HG02885 (cell line): ENCODE data around the gene PAK6.

Source experiments
- ATAC-seq: cut with Tn5 transposase; IDR thresholded peaks from one replicate; pipeline ENCODE4 v1.9.1; 2021; ENCODE audit warnings: mild to moderate bottlenecking; ENCODE audit not compliant: unreplicated experiment, poor library complexity

The PAK6 gene

DNA sequence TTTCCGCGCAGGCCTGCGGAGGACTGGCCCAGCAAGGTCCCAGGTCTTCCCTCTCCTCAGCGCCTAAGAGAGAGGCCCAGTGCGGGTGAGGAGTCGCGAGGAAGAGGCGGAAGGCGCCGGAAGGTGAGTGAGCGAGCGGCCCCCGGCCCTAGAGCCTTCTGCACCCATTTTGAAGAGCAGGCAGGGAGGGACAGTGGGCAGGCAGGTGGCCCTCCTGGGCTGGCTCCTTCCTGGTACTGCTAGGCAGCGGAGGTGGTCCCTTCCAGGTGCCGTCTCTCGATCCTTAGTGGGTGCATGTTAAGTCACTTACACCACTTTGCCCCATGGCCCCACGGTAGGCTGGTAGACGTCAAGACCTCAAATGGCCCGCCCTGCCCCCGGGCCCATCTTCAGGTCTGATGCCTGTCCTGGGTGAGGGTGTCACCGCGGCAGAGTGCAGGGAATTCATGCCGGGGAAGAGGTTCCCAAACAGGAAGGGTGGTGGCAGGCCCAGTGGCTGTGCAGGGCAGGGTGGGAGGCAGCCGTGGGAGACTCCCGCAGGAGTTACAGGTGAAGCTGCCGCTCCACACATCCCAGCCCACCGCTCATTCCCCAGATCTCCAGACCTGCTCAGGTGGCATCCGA is 14.4 kb downstream of the PAK6 start:
- ATAC-seq = peak; percentile 36

DNA sequence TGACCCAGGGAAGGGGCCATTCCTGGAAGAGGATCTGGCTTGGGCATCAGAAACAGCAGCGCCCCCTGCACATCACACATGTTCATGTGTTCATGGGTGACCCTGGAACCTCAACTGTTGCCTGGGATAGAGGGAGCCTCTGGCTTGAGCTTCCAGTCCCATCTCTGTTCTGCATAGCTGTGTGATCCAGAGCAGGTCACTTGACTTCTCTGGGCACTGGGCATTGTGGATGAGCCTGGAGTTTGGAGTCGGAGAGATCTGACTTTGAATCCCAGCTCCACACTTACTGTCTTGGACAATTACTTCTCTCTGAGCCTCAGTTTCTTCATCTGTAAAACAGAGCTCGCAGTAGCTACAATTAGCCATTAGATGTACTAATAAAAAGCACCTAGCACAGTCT is 15.6 kb downstream of the PAK6 start:
- ATAC-seq = no peak

DNA sequence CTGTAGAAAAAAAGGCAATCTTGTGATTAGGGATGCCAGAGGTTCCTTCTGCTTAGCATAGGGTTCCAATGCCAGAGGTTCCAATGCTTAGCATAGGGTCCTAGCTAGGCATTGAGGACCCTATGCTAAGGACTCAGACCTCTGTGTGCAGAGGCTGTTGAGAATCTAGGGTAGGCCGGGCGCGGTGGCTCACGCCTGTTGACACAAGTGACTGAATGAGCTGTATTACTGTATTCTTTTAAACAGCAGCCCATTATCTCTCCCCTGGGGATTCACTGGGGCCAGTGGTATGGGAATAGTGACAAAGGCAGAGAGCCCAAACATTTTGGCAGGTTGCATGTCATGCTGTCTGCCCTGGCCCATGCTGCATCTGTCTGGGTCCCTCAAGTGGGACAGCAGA is 16.2 kb downstream of the PAK6 start:
- no peak for ATAC-seq

- ATAC-seq = no peak
These were observed 17.9 kb downstream of the PAK6 start for GRCh38 chr15:40256638-40257235.

DNA sequence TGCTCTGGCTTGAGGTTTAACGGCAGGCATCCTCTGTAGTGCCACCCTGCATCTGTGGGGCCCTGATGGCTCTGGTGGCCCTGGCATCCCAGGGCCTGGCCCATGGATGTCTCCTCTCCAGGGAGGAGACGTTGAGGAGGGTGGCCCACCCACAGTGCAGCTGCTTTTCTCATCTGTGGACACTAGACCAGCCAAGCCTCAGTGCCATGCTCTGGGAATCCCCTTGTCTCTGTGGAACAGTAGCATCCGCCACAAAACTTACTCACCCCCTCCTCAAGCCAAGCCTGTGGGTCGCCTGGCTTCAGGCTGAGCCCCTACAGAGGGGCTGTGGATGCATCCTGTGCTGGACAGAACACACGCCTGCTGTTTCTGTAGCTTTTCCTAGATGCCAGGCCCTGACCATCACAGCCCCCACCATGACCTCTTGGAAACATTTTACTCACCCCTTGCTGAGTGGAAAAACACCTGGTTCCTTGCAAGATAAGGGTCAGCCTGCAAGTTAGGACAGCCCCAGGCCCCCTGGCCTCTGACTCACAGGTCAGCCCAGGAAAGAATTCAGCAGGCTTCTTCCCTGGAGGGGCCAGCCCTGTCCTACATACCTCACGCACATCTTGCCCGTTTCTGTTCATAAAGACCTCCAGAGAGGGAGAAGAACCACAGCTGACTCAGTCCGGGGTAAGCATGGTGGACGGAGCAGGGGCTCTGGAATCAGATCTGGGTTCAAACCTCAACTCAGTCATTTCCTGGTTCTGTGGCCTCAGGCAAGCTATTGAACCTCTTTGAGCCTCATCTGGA is 19.0 kb downstream of the PAK6 start:
- no peak for ATAC-seq

GRCh38 chr15:40258544-40258943 is 19.7 kb downstream of the PAK6 start:
- no peak for ATAC-seq

DNA sequence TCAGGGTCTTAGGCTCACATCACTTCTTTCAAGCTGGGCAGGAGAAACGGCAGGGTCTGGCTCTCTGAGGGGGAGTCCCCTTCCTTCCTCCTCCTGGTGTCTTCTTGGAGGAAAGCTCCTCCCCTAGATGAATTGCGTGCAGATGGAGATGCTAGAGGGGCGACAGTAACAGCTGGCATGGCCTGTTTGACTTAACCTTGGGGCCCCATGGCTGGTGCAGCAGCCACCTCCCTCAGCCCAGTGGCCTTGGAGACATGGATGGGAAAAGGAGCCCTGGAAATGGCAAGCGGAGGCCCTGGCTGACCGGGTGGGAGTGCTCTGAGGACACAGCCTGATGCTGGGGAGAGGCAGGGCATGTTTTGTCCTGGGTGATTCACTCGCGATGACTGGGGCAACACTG is 20.2 kb downstream of the PAK6 start:
- ATAC-seq = no peak

DNA sequence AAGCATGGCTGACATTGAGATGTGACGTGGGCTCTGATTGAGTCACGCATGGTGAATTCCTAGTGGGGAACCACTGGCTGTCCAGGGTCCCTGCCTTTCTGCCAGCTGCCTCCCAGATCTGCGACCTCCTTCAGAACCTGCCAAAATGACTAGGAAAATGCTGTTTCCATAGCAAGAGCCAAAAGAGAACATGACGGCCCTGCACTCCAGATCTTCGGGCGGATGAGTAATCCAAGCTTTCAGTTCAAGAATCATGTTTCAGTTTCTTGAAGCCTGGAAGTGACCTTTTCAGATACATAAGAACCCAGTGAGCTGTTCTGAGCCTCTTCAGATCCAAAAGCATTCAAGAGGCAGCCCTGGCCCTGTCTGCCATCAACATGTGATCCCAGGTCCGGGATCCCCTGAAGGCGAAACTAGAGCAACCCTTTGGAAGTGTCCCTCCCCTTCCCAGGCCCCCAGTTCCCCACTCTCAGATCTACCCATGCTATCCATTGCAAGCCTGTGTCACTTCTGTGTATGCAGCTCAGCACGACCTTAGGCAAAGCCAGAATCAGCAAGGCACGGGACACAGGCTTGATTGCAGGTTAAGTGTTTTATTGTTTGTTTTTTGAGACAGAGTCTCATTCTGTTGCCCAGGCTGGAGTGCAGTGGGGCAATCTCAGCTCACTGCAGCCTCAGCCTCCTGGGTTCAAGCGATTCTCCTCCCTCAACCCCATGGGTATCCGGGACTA is 24.3 kb downstream of the PAK6 start:
- no peak for ATAC-seq

GRCh38 chr15:40264321-40265153 is 25.7 kb downstream of the PAK6 start:
- no peak for ATAC-seq

GRCh38 chr15:40265355-40265754 is 26.5 kb downstream of the PAK6 start:
- no peak for ATAC-seq

- no peak for ATAC-seq
These were observed 27.0 kb downstream of the PAK6 start for GRCh38 chr15:40265875-40266274.

DNA sequence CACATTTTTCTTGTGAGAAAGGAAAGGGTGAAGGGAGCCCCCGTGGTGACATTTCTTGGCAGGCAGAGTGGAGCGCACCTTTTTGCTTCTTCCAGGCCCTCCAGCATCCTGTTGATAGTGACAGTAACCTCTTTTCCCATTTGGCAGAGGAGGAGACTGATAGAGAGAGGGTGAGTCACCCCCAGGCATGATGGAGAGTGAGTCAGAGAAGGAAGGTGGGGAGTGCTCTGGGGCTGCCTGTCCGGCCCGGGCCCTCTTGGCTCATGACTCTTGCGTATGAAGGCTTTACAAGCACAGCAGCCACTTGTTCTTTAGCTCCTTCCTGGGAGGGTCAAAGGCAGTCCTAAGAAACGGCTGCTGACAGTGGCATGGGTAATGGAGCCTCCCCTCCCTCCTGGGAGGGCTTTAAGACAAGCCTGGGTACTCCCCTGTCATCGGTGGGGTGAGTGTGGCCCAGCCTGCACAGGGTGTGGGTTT is 28.0 kb downstream of the PAK6 start:
- ATAC-seq = no peak

DNA sequence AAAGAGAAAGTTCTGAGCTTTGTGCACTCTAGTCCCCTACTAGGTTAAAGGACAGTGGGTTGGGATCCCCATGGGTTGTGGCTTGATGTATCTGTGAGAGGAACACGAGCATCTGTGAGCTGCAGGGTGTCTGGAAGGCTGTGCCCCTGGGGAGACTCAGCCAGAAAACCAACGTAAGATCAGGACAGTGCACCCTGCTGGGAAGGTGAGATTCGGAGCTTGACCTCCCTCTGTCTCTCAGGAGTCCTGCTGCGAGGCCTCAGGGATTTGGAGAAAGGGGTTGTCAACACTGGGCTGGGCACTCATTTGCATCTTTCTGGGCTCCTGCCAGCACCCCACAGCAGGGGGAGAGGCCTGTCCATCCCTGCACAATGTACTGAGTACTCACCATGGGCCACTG is 28.8 kb downstream of the PAK6 start:
- no peak for ATAC-seq

GRCh38 chr15:40269604-40270003 is 30.7 kb downstream of the PAK6 start:
- no peak for ATAC-seq

DNA sequence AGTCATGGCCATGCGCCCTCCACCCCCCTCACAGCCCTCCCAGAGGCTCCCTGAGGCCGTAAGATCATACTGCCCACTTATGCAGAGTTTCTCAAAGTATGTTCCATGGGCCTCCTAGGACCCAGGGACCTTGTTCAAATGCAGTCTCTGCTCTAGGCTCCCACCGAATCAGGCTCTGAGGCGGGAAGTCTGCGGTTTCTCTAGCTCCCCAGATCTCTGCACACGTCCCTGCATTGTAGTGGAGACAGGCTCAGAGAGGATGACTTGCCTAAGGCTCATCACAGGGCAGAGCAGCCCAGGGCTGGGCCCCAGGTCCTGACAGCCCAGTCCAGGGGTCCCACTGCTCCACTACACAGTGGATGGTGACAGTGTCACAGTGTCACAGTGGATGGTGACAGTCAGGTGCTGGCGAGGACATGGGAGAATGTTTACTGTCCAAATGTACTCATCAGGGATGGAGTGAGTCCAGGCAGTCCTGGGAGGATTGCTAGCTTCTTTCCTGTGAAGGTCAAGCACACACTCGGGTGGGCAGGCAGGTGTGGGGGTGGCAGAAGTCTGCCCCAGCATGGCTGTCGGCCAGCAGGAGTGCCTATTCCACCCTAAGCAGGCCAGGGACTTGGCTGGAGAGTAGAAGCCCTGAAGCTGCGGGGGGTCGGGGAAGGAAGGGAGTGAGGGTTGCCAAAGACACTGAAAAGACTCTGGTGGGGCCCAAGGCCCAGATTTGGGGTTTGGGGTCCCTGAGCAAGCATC is 31.6 kb downstream of the PAK6 start:
- no peak for ATAC-seq

- no peak for ATAC-seq
These were observed 33.0 kb downstream of the PAK6 start for GRCh38 chr15:40271685-40272484.

DNA sequence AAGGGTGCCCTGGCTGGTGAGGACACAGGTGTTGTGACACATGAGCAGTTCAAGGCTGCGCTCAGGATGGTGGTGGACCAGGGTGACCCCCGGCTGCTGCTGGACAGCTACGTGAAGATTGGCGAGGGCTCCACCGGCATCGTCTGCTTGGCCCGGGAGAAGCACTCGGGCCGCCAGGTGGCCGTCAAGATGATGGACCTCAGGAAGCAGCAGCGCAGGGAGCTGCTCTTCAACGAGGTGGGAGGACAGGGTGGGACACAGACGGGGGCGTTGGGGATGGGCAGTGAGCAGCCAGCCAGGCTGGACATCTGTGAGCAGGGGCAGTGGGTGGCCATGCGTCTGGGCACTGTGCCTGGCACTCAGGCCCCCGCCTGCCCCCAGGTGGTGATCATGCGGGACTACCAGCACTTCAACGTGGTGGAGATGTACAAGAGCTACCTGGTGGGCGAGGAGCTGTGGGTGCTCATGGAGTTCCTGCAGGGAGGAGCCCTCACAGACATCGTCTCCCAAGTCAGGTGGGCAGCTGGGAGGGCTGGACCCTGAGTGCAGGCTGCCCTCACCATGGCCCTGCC is 33.7 kb downstream of the PAK6 start:
- no peak for ATAC-seq

DNA sequence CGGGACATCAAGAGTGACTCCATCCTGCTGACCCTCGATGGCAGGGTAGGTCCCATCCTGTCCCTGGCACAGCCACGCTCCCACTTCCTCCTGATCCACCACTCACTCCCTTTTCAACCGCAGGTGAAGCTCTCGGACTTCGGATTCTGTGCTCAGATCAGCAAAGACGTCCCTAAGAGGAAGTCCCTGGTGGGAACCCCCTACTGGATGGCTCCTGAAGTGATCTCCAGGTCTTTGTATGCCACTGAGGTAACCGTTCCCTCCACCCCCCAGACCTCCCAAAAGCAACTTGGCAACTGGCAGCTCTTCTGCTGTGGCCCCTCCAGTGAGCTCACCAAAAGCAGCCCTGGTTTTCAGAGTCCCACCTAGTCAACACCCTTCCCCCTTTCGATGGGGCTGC is 34.6 kb downstream of the PAK6 start:
- no peak for ATAC-seq
